WTC11 (cell line): ENCODE data around the gene CEBPZOS.

ENCODE experiments used
- CTCF ChIP-seq: fragments of 200-600 bp; IDR thresholded peaks from 2 replicates; pipeline ENCODE4 v1.8.0; 2022; ENCODE audit warnings: antibody characterized with exemption
- KAT7 ChIP-seq: sonication (generic); formaldehyde crosslinking; IDR thresholded peaks from 2 replicates; pipeline ENCODE4 v1.8.1; 2023; ENCODE audit warnings: missing genetic modification reagents, mild to moderate bottlenecking, borderline replicate concordance
- NFE2L1 ChIP-seq: sonication (generic); formaldehyde crosslinking; IDR thresholded peaks from 2 replicates; pipeline ENCODE4 v1.8.1; 2023; ENCODE audit warnings: missing genetic modification reagents
- SP1 ChIP-seq: sonication (generic); formaldehyde crosslinking; conservative IDR thresholded peaks from 2 replicates; pipeline ENCODE4 v1.8.1; 2022; ENCODE audit warnings: missing genetic modification reagents
- TP53 ChIP-seq: sonication (generic); formaldehyde crosslinking; IDR thresholded peaks from 2 replicates; pipeline ENCODE4 v1.8.1; 2023; ENCODE audit warnings: mild to moderate bottlenecking, missing genetic modification reagents
- TF ChIP-seq, protein P1 (sequence below): sonication (generic); formaldehyde crosslinking; conservative IDR thresholded peaks from 2 replicates; pipeline ENCODE4 v1.8.1; 2023; ENCODE audit warnings: mild to moderate bottlenecking, low read depth, missing genetic modification reagents, moderate library complexity
- TF ChIP-seq, protein P2 (sequence below): sonication (generic); formaldehyde crosslinking; conservative IDR thresholded peaks from 2 replicates; pipeline ENCODE4 v1.8.1; 2022; ENCODE audit warnings: mild to moderate bottlenecking, missing genetic modification reagents
- TF ChIP-seq, protein P3 (sequence below): sonication (generic); formaldehyde crosslinking; IDR thresholded peaks from 2 replicates; pipeline ENCODE4 v1.8.0; 2022; ENCODE audit warnings: mild to moderate bottlenecking, missing genetic modification reagents

DNA sequence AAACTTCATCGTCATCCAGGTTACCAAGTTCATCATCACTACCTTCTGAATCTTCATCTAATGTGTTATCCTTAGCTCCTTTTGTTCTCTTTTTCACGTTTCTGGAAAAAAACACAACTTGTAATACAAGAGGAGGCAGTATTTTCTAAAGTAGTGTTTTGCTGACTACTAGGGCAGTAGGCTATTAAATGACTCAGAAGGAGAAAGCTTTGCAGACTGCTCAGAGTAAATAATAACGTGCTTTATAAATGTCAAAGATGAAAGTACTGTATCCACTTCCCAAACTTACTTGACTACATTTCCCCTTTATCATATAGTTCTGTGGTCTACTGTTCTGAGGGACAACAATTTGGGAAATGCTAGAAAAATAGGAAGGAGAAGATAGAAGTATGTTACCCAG lies 15.6 kb downstream of the CEBPZOS start:
- TF ChIP-seq KAT7 (no peak), TP53 (CRISPR knock-in tag) (no peak), CTCF (no peak), SP1 (CRISPR knock-in tag) (no peak), NFE2L1 (CRISPR knock-in tag) (no peak)
- TF ChIP-seq, protein P1, sequence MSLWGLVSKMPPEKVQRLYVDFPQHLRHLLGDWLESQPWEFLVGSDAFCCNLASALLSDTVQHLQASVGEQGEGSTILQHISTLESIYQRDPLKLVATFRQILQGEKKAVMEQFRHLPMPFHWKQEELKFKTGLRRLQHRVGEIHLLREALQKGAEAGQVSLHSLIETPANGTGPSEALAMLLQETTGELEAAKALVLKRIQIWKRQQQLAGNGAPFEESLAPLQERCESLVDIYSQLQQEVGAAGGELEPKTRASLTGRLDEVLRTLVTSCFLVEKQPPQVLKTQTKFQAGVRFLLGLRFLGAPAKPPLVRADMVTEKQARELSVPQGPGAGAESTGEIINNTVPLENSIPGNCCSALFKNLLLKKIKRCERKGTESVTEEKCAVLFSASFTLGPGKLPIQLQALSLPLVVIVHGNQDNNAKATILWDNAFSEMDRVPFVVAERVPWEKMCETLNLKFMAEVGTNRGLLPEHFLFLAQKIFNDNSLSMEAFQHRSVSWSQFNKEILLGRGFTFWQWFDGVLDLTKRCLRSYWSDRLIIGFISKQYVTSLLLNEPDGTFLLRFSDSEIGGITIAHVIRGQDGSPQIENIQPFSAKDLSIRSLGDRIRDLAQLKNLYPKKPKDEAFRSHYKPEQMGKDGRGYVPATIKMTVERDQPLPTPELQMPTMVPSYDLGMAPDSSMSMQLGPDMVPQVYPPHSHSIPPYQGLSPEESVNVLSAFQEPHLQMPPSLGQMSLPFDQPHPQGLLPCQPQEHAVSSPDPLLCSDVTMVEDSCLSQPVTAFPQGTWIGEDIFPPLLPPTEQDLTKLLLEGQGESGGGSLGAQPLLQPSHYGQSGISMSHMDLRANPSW (CRISPR knock-in tag), result no peak
- TF ChIP-seq, protein P2, sequence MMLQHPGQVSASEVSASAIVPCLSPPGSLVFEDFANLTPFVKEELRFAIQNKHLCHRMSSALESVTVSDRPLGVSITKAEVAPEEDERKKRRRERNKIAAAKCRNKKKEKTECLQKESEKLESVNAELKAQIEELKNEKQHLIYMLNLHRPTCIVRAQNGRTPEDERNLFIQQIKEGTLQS (CRISPR knock-in tag), result no peak
- TF ChIP-seq, protein P3, sequence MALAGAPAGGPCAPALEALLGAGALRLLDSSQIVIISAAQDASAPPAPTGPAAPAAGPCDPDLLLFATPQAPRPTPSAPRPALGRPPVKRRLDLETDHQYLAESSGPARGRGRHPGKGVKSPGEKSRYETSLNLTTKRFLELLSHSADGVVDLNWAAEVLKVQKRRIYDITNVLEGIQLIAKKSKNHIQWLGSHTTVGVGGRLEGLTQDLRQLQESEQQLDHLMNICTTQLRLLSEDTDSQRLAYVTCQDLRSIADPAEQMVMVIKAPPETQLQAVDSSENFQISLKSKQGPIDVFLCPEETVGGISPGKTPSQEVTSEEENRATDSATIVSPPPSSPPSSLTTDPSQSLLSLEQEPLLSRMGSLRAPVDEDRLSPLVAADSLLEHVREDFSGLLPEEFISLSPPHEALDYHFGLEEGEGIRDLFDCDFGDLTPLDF (CRISPR knock-in tag), result no peak
